NOMO-1 (cell line): ENCODE data around the gene DEF6.
A peak's percentile ranks its signal among the peaks of the same experiment; 100 is the strongest.

Source experiments
- DNase-seq, 2 experiments: peaks; one replicate each; lab custom pipeline; 2025; ENCODE audit not compliant: unreplicated experiment in 2 of 2; lab: John Stamatoyannopoulos, UW

The DEF6 gene

DNA sequence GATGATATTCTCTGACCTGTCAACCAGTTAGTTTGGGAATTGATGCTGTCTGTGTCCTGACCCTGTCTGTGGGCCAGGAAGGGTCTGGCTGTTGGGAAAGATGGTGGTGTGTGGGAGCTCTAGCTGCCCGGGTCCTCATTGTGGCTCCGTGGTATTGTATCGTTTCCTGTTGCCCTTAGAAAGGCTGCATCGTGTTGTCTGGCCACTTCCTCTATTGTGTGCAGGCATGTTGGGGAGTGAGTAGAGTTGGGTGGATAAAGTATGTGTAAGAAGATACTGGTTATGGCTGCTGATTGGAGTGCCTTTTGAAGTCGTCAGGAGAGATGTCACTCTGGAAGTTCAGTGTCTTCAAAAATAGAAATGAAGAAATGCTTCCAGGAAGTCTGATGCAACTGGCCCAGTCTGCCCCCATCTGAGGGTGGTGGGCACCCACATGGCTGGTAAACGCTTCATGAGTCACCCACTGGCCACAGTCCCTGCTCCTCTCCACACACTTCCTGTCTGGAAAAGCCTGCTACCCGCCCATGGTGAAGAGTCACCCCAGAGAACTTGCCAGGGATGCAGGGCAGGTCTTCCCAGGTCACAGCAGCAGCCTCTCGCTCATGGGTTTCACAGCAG, 72.6 kb downstream of the DEF6 start:
- peak; percentile 90 to 98 for DNase-seq

DNA sequence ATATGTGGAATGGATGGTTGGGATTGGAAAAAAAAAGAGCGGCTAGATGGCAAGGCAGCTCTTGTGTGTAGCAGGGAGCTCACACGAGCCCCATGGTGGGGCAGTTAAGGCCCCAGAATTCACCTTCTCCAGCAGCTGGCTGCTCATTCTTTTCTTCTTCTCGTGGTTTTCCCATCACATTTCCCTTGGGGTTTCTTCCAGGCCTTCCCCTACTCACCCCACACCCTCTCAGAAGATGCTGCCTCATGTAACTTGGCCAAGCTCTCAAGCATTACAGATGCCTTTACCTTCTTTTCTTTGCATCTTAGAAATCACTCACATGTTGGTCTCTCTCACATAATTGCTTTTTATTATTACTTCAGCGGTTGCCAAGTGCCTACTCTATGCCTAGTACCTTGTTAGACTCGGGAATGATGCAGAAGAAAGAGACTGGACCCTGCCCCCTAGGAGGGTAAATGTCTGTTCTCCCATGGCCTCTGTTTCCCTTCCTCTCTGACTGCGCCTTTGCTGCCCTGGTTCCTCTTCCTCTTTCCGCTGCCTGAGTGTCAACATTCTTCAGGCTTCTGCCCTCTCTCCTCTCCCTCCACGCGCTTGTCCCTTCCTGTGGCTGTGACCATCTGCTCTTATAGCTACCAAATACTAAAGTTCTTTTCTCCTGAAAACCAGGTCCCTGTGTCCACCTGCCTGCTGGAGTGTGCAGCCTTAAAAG, 73.3 kb downstream of the DEF6 start:
- DNase-seq: peak; percentile 78 to 88
